Fibroblast of gingiva (primary cell): ENCODE results near the gene PTPRK.

ENCODE experiments used
- DNase-seq: peaks from one replicate; pipeline ENCODE4 v3.0.0-alpha.2; 2011; ENCODE audit warnings: low read depth

PTPRK gene

GRCh38 chr6:128131036-128131435, 389.4 kb downstream of the PTPRK start:
- no peak for DNase-seq

GRCh38 chr6:128129679-128130078, 390.7 kb downstream of the PTPRK start:
- DNase-seq = no peak

GRCh38 chr6:128127650-128128049, 392.7 kb downstream of the PTPRK start:
- DNase-seq = no peak

GRCh38 chr6:128124713-128125112, 395.7 kb downstream of the PTPRK start:
- peak; percentile 18 for DNase-seq

GRCh38 chr6:128121610-128122009, 398.8 kb downstream of the PTPRK start:
- DNase-seq = no peak

- no peak for DNase-seq
These were observed 399.2 kb downstream of the PTPRK start for GRCh38 chr6:128121190-128121589.

GRCh38 chr6:128118401-128118800, 402.0 kb downstream of the PTPRK start:
- DNase-seq = peak; percentile 86

- DNase-seq = no peak
These were observed 402.5 kb downstream of the PTPRK start for GRCh38 chr6:128117916-128118315.

- DNase-seq = no peak
These were observed 406.2 kb downstream of the PTPRK start for GRCh38 chr6:128114164-128114563.

- DNase-seq = no peak
These were observed 407.9 kb downstream of the PTPRK start for GRCh38 chr6:128112494-128112893.

- peak; percentile 61 for DNase-seq
These were observed 409.3 kb downstream of the PTPRK start for GRCh38 chr6:128111096-128111495.

GRCh38 chr6:128107682-128108081, 412.7 kb downstream of the PTPRK start:
- no peak for DNase-seq

GRCh38 chr6:128099571-128100197, 420.7 kb downstream of the PTPRK start:
- DNase-seq = no peak

GRCh38 chr6:128098000-128098581, 422.3 kb downstream of the PTPRK start:
- peak; percentile 1 for DNase-seq

GRCh38 chr6:128097009-128097408, 423.4 kb downstream of the PTPRK start:
- DNase-seq = no peak

- DNase-seq = no peak
These were observed 425.0 kb downstream of the PTPRK start for GRCh38 chr6:128095362-128095761.

- DNase-seq = no peak
These were observed 441.4 kb downstream of the PTPRK start for GRCh38 chr6:128079021-128079420.

- DNase-seq = no peak
These were observed 442.1 kb downstream of the PTPRK start for GRCh38 chr6:128078276-128078675.

- no peak for DNase-seq
These were observed 443.6 kb downstream of the PTPRK start for GRCh38 chr6:128076843-128077242.

GRCh38 chr6:128074567-128074966, 445.8 kb downstream of the PTPRK start:
- peak; percentile 19 for DNase-seq

- no peak for DNase-seq
These were observed 447.0 kb downstream of the PTPRK start for GRCh38 chr6:128073389-128073788.

- DNase-seq = no peak
These were observed 449.2 kb downstream of the PTPRK start for GRCh38 chr6:128071212-128071611.

GRCh38 chr6:128070406-128070805, 450.0 kb downstream of the PTPRK start:
- no peak for DNase-seq

- peak; percentile 59 for DNase-seq
These were observed 451.2 kb downstream of the PTPRK start for GRCh38 chr6:128069188-128069587.
